Subcutaneous abdominal adipose tissue (tissue), 5 donors: Measurements from ENCODE around the gene CHST13.
A peak's percentile ranks its signal among the peaks of the same experiment; 100 is the strongest.

Source experiments
- H3K27ac ChIP-seq: one replicate; pipeline ENCODE4 v1.7.0; 2013; ENCODE audit warnings: low read depth, mild to moderate bottlenecking, inconsistent platforms, low read length, moderate library complexity
- H3K27me3 ChIP-seq, 5 donors: one replicate each; pipeline ENCODE4 v1.7.0; 2013; ENCODE audit warnings: low read length in 5 of 5, inconsistent platforms in 1 of 5; ENCODE audit not compliant: control insufficient read depth in 5 of 5, insufficient read depth in 4 of 5
- H3K36me3 ChIP-seq, 5 donors: one replicate each; pipeline ENCODE4 v1.7.0; 2013; ENCODE audit warnings: low read length in 5 of 5; ENCODE audit not compliant: control insufficient read depth in 5 of 5, insufficient read depth in 5 of 5
- H3K4me1 ChIP-seq, 5 donors: one replicate each; pipeline ENCODE4 v1.7.0; 2013; ENCODE audit warnings: low read length in 5 of 5, mild to moderate bottlenecking in 3 of 5, moderate library complexity in 1 of 5; ENCODE audit not compliant: control insufficient read depth in 5 of 5, insufficient read depth in 5 of 5
- H3K4me3 ChIP-seq, 5 donors: one replicate each; pipeline ENCODE4 v1.7.0; 2013; ENCODE audit warnings: low read length in 5 of 5, low read depth in 1 of 5
- H3K9ac ChIP-seq, 5 donors: one replicate each; pipeline ENCODE4 v1.7.0; 2013; ENCODE audit warnings: low read length in 5 of 5, mild to moderate bottlenecking in 4 of 5, moderate library complexity in 3 of 5
- H3K9me3 ChIP-seq, 5 donors: one replicate each; pipeline ENCODE4 v1.7.0; 2013; ENCODE audit warnings: low read length in 5 of 5; ENCODE audit not compliant: control insufficient read depth in 5 of 5
- donor health status: healthy.
- donor health status: healthy.
- donor health status: healthy.
- donor health status: healthy.
- donor health status: healthy.

Gene CHST13

DNA sequence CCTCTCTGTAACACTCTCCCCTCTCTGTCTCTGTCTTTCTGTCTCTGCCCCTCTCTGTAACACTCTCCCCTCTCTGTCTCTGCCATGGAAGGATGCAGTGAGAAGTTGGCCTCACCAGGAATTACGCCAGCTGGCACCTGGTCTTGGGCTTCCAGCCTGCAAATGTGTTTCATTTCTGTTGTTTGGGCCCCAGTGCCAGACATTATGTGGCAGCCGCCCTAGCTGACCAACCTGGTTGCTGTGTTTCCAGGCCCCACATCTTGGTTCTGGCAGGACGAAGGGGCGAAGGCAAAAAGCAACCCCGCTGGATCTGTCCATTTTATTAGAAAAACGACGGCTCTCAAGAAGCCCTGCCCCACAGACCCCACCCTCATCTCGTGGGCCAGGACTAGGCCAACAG is 43.1 kb upstream of the CHST13 start:
- no peaks in the 10 kb centered on the region for H3K36me3 ChIP-seq

DNA sequence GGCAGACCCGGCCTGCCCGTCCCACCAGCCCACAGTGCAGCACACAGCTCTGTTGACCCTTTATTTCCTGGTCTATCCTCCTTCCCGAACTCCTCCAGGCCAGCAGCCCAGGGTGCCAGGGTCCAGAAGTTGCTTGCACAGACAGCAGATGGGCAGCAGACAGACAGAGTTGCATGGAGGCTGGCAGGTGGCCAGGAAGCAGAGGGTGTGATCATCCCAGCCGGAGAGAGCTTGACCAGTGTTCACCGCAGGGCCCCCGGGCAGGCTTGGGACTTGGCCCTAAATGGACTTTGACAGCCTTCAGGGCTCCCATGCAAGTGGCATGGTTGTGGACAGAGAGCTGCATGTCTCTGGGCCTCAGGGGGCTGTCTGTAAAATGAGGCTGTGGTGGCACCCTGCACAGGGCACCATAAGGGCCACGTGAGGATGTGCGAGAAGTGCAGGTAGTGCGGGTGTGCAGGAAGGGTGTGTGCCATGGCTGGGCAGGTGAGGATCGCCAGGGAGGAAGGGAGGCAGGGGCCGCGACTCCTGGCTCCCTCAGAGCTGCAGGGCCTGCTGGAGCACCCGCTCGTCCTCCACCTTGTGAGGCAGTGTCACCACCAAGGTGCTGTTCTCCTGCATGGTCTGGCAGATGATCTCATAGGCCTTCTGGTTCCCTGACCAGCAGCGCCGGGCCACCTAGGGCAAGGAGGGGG is 42.0 kb upstream of the CHST13 start:
- Histone ChIP-seq H3K4me1 (peaks cover 0 to 30% (median 10%) of the 10 kb centered on the region in 5 donors), H3K4me3 (no peak overlapping the region), H3K9me3 (no peaks in the 10 kb centered on the region), H3K9ac (no peak overlapping the region), H3K27ac (no peak overlapping the region), H3K36me3 (no peaks in the 10 kb centered on the region), H3K27me3 (no peaks in the 10 kb centered on the region)

More for the DNA sequence above, 43.1 kb upstream of the CHST13 start:
- peaks cover 2 to 25% (median 11%) of the 10 kb centered on the region in 5 donors for H3K4me1 ChIP-seq
- no peak overlapping the region for H3K9ac ChIP-seq
- H3K27me3 ChIP-seq, result no peaks in the 10 kb centered on the region
- no peak overlapping the region for H3K4me3 ChIP-seq
- no peak overlapping the region for H3K27ac ChIP-seq
- H3K9me3 ChIP-seq, result no peaks in the 10 kb centered on the region

DNA sequence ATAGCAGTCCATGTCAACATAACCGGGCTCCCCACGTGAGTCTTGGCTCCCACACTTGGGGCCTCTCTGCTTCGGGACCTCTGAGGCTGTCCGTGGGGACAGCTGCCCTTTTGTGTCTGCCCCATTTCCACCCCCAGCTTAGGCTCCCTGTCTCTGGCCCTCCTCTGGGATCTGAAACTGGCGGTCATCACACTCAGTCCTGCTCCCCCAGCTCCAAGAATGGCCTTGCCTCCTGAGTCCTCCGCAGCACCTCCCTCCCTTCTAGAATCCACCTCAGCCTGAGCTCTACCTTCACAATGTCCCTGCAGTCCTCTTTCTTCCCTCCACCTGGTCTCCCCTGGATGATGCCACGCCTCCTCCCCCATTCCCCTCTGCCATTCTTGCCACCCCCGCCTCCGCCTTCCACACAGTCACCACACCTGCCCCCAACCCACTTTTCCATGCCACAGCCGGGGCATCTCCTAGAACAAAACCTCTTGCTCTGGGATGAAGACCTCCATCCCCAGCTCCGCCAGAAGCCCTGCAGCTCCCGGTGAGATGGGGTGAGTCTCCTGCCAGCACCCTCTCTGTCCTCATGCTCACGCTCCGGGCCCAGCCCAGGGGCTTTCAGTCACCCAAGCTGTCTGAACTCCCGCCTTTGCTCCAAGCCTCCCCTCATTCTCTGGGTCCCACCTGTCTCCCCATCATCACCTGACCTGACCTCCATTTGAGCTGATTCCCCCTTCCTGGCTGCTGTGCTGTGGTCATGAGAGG is 41.3 kb upstream of the CHST13 start:
- H3K36me3 ChIP-seq, result no peaks in the 10 kb centered on the region
- H3K4me3 ChIP-seq, result no peak overlapping the region
- H3K27ac ChIP-seq, result no peak overlapping the region

DNA sequence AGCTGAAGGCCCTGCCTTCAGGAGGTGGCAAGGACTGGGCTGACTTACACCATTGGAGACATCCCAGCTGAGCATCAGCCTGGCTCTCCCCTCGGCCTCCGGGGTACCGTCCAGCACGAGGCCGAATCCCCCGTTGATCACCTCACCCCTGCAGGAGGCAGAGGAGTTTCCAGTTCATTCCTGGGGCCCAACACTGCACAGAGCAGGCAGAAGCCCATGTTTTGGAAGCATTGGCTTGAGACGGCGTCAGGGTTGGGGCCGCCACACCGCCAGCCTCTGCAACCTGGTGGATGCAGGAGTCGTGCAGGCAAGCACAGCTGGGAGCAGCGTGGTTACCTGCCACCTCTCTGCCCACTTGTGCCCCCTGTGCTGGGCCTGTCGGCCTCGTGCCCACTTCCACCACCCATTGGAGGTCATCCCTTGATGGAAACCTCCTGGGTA is 40.6 kb upstream of the CHST13 start:
- Histone ChIP-seq H3K27me3 (peaks cover 0 to 2% (median 0%) of the 10 kb centered on the region in 5 donors), H3K9ac (no peak overlapping the region), H3K9me3 (no peaks in the 10 kb centered on the region), H3K27ac (no peak overlapping the region), H3K4me3 (no peak overlapping the region), H3K4me1 (peaks cover 0 to 42% (median 14%) of the 10 kb centered on the region in 5 donors), H3K36me3 (no peaks in the 10 kb centered on the region)

More for the DNA sequence above, 41.3 kb upstream of the CHST13 start:
- peaks cover 0 to 2% (median 0%) of the 10 kb centered on the region in 5 donors for H3K27me3 ChIP-seq
- no peak overlapping the region for H3K9ac ChIP-seq
- H3K4me1 ChIP-seq, result peaks cover 0 to 37% (median 14%) of the 10 kb centered on the region in 5 donors
- H3K9me3 ChIP-seq, result no peaks in the 10 kb centered on the region

DNA sequence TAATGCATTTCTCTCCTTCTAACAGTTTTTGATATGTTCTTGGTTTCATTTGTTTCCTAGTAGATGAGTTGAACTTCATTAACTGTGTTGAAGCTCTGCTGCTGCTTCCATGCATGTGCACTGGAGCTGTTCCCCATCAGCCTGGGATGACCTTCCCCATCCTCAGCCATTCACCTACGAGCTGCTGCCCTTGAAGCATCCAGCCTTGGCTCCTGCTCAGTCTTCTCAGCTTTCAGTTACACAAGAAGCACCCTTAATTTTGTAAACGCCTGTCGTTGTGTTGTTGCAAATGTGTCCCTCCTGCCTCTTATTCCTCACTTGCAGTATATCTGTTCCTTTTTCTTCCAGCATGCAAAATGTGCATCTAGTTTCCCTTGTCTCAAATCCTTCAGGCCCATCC is 39.8 kb upstream of the CHST13 start:
- H3K27me3 ChIP-seq, result peaks cover 0 to 4% (median 0%) of the 10 kb centered on the region in 5 donors
- H3K9ac ChIP-seq, result no peak overlapping the region
- H3K4me1 ChIP-seq, result peaks cover 0 to 42% (median 14%) of the 10 kb centered on the region in 5 donors
- no peak overlapping the region for H3K27ac ChIP-seq
- no peaks in the 10 kb centered on the region for H3K9me3 ChIP-seq
- H3K36me3 ChIP-seq, result no peaks in the 10 kb centered on the region
- no peak overlapping the region for H3K4me3 ChIP-seq

DNA sequence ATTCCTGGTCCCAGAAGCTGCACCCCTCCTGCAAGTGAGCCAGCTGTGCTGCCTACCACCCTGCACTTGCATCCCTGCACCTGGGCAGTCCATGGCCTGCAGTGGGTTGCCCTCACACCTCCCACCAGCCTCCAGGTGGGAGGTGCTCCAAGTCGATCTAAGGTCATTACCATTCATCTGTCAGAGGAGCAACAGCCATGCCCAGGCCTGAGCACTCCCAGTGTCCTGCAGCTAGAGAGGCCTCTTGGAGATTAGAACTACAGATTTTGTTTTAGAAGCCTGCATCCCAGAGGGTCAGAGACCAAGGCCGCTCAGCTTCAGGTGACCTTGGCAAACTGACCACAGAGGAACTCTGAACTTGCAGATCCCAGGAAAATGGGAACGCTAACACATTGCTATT is 39.3 kb upstream of the CHST13 start:
- H3K27ac ChIP-seq, result no peak overlapping the region
- peaks cover 0 to 5% (median 2%) of the 10 kb centered on the region in 5 donors for H3K27me3 ChIP-seq
- H3K4me1 ChIP-seq, result peaks cover 0 to 42% (median 14%) of the 10 kb centered on the region in 5 donors
- H3K4me3 ChIP-seq, result no peak overlapping the region
- no peaks in the 10 kb centered on the region for H3K9me3 ChIP-seq
- no peaks in the 10 kb centered on the region for H3K36me3 ChIP-seq
- H3K9ac ChIP-seq, result no peak overlapping the region

DNA sequence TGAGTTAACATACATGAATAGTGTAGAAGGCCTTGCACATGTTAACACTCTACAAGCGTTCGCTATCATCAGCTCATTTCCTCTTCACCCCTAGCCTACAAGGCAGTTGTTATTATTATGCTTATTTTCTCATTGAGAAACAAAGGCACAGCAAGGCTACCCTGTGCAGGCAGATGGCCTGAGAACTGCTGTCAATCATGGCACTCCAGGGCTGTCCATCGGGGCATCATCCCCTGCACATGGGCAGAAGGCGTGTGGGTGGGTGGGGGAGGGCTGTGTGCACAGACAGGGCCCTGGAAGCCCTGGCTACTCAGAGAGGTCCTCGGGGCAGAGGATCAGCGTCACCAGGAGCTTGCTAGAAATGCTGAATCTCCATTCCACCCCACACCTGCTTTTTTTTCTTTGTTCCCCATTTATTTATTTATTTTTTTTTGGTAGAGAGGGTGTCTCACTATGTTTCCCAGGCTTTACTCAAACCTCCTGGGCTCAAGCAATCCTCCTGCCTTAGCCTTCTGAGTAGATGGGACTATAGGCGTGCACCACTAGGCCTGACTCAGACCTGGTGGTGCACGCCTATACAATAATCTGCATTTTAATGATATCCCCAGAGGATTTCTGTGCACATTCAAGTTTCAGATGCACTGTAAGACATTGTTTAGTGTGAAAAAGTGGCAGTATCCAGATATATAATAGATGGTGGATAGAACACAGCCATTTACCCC is 38.6 kb upstream of the CHST13 start:
- H3K27me3 ChIP-seq, result peaks cover 0 to 5% (median 2%) of the 10 kb centered on the region in 5 donors
- no peaks in the 10 kb centered on the region for H3K36me3 ChIP-seq
- peaks cover 0 to 46% (median 14%) of the 10 kb centered on the region in 5 donors for H3K4me1 ChIP-seq
- no peak overlapping the region for H3K4me3 ChIP-seq
- no peak overlapping the region for H3K9ac ChIP-seq
- H3K27ac ChIP-seq, result no peak overlapping the region
- no peaks in the 10 kb centered on the region for H3K9me3 ChIP-seq

DNA sequence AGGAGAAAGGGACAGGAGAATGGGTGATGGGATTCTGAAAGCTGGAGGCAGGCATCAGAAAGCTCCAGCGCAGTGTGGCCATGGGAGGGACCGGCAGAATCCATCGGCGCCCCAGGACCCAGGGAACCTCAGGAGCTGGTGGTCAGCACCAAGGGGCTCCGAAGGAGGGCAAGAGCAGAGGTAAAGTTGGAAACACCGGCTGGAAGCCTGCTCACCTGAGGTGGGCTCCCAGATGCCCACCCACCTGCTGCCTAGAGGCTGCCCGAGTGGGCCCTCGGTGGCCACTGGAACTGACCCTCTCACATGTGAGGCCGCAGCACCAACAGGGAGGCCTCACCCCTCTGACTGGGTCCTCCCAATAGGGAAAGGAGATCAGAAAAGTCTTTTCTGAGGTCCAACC is 38.0 kb upstream of the CHST13 start:
- H3K4me1 ChIP-seq, result peaks cover 0 to 46% (median 14%) of the 10 kb centered on the region in 5 donors
- no peaks in the 10 kb centered on the region for H3K9me3 ChIP-seq

DNA sequence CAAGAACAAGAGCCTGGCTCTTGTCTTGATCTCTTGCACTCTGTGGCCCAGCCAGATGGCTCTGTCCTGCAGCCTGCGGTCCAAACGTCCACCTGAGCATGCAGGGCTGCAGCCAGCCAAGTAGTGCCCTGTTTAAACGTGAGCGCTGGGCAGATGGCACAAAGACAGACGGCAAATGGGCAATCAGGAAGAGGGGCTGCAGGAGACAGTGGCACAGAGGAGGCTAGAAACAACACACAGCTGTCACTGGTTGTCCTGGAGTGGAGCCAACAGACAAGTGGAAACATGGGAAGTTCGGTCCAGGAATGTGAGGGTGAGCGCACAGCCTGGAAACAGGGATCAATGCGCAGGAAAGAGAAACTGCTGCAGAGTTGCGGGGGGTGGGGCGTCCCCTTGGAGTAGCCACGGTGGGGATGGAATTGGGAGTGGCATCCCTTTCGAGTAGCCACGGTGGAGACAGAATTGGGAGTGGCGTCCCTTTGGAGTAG is 37.6 kb upstream of the CHST13 start:
- Histone ChIP-seq H3K4me1 (peaks cover 0 to 46% (median 14%) of the 10 kb centered on the region in 5 donors), H3K9ac (peak overlapping the region in 1 of 5 donors; percentile 16)

More for the DNA sequence above, 38.0 kb upstream of the CHST13 start:
- Histone ChIP-seq H3K36me3 (no peaks in the 10 kb centered on the region), H3K27ac (no peak overlapping the region), H3K27me3 (peaks cover 0 to 10% (median 2%) of the 10 kb centered on the region in 5 donors), H3K4me3 (no peak overlapping the region), H3K9ac (no peak overlapping the region)

More for the DNA sequence above, 37.6 kb upstream of the CHST13 start:
- Histone ChIP-seq H3K36me3 (no peaks in the 10 kb centered on the region), H3K27ac (no peak overlapping the region), H3K4me3 (no peak overlapping the region), H3K9me3 (no peaks in the 10 kb centered on the region), H3K27me3 (peaks cover 0 to 11% (median 2%) of the 10 kb centered on the region in 5 donors)
